ENCODE data around the gene DMKN.

DNA sequence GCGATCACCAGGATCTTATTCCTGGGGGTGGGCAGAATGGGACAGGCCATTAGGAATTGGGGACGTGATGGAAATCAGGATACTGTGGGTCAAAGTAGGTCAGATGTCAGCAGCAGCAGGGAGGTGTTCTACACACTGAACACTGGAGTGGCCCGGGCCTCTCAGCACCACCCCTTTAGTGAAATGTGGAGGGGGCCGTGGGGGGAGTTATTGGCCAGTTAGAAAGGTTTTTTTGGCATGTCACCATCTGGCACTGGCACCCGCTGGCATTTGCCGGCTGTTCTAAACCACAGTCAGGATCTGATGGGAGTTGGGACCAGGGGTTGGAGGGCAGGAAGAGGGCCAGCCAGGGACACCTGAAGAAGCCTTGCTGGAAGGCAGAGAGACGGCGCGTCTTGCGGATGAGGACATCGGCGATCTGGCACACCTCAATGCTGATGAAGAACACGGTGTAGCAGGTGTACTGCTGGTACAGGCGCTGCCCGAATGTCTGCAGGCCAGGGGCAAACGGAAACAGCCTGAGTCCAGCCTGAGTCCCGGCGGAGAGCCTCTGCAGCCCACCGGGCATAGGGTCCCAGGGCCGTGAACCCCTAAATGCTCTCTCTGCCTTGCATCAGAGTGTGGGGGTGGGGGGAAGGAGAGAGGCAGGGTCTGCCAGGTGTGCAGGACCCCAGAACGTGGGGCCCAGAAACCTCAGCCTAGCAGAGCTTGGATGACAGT, 37.8 kb upstream of the DMKN start:
- no peak for TF ChIP-seq EZH2phosphoT487 (IDR thresholded peaks at IDR 0.05; ENCODE audit: borderline replicate concordance, low read length)
- TF ChIP-seq, protein P1, sequence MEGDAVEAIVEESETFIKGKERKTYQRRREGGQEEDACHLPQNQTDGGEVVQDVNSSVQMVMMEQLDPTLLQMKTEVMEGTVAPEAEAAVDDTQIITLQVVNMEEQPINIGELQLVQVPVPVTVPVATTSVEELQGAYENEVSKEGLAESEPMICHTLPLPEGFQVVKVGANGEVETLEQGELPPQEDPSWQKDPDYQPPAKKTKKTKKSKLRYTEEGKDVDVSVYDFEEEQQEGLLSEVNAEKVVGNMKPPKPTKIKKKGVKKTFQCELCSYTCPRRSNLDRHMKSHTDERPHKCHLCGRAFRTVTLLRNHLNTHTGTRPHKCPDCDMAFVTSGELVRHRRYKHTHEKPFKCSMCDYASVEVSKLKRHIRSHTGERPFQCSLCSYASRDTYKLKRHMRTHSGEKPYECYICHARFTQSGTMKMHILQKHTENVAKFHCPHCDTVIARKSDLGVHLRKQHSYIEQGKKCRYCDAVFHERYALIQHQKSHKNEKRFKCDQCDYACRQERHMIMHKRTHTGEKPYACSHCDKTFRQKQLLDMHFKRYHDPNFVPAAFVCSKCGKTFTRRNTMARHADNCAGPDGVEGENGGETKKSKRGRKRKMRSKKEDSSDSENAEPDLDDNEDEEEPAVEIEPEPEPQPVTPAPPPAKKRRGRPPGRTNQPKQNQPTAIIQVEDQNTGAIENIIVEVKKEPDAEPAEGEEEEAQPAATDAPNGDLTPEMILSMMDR (IDR thresholded peaks at IDR 0.05; ENCODE audit: low read depth, low read length, poor library complexity, severe bottlenecking), result no peak

Data from DOHH2 (cell line).